IMR-90 (cell line): ENCODE data around the gene GEMIN8. TPM values are rescaled to one million over a fixed set of nuclear protein-coding genes. Genes with fewer than 3 reads are reported as not detected.

ENCODE experiments used
- ATAC-seq: fragments of 200-7000 bp; cut with Tn5 transposase; 2 replicates; pipeline ENCODE4 v1.9.1; 2020; ENCODE audit warnings: low read depth, mild to moderate bottlenecking, moderate library complexity
- BruUV-seq: library from RNA; stranded (reverse); fragments of 400-500 nt; replicated peaks from 2 replicates; lab custom pipeline; 2021; lab: Mats Ljungman, UMichigan
- CTCF ChIA-PET: fragments of 300-600 bp; formaldehyde crosslinking; extraction: SDS; loops from one replicate; lab custom pipeline; 2021; ENCODE audit warnings: antibody characterized with exemption; lab: Yijun Ruan, JAX
- POLR2A ChIA-PET: fragments of 300-600 bp; sonication (Branson Sonifier 250); formaldehyde crosslinking; loops from one replicate; lab custom pipeline; 2022; ENCODE audit warnings: antibody characterized with exemption; ENCODE audit not compliant: unreplicated experiment; lab: Charles Lee
- DNase-seq: peaks from one replicate; pipeline ENCODE4 v3.0.0; 2013
- H2AFZ ChIP-seq: replicated peaks from 2 replicates; pipeline ENCODE3; 2013; ENCODE audit warnings: low read length, mild to moderate bottlenecking; ENCODE audit not compliant: poor library complexity
- H2AK5ac ChIP-seq: 2 replicates; pipeline ENCODE4 v1.6.1; 2013; ENCODE audit warnings: low read depth, low read length, inconsistent platforms
- H2AK9ac ChIP-seq: replicated peaks from 2 replicates; pipeline ENCODE3; 2013; ENCODE audit warnings: mild to moderate bottlenecking, low read depth, low read length, moderate library complexity; ENCODE audit not compliant: poor library complexity
- H2BK120ac ChIP-seq: 2 replicates; pipeline ENCODE4 v1.6.1; 2013; ENCODE audit warnings: low read depth, low read length, inconsistent platforms
- H2BK15ac ChIP-seq: 3 replicates; pipeline ENCODE4 v1.6.1; 2013; ENCODE audit warnings: low read depth, low read length, inconsistent platforms
- H2BK20ac ChIP-seq: 2 replicates; pipeline ENCODE4 v1.6.1; 2013; ENCODE audit warnings: low read depth, mild to moderate bottlenecking, inconsistent platforms, low read length, moderate library complexity
- H2BK5ac ChIP-seq: 2 replicates; pipeline ENCODE4 v1.6.1; 2013; ENCODE audit warnings: mild to moderate bottlenecking, low read depth, low read length, inconsistent platforms; ENCODE audit not compliant: poor library complexity, severe bottlenecking
- H3K14ac ChIP-seq: replicated peaks from 2 replicates; pipeline ENCODE4 v1.6.1; 2013; ENCODE audit warnings: low read depth, low read length, inconsistent platforms
- H3K18ac ChIP-seq: 2 replicates; pipeline ENCODE4 v1.6.1; 2013; ENCODE audit warnings: low read depth, low read length, control low read depth
- H3K23ac ChIP-seq: 2 replicates; pipeline ENCODE4 v1.6.1; 2013; ENCODE audit warnings: low read depth, low read length, inconsistent platforms
- H3K27ac ChIP-seq: 2 replicates; pipeline ENCODE4 v1.5.1; 2013; ENCODE audit warnings: mild to moderate bottlenecking, control low read depth, low read length; ENCODE audit not compliant: insufficient read depth
- H3K27me3 ChIP-seq: 2 replicates; pipeline ENCODE4 v1.6.1; 2013; ENCODE audit warnings: low read length; ENCODE audit not compliant: control insufficient read depth, insufficient read depth
- H3K36me3 ChIP-seq: 2 replicates; pipeline ENCODE4 v1.6.1; 2013; ENCODE audit warnings: low read length, mixed read lengths; ENCODE audit not compliant: control insufficient read depth, insufficient read depth
- H3K4ac ChIP-seq: 2 replicates; pipeline ENCODE4 v1.6.1; 2013; ENCODE audit warnings: low read depth, low read length, inconsistent platforms
- H3K4me1 ChIP-seq: 2 replicates; pipeline ENCODE4 v1.6.1; 2013; ENCODE audit warnings: low read length, mixed read lengths; ENCODE audit not compliant: control insufficient read depth, insufficient read depth
- H3K4me2 ChIP-seq: 2 replicates; pipeline ENCODE4 v1.6.1; 2013; ENCODE audit warnings: low read depth, mild to moderate bottlenecking, control low read depth, low read length, moderate library complexity
- H3K4me3 ChIP-seq: 2 replicates; pipeline ENCODE4 v1.5.1; 2013; ENCODE audit warnings: low read depth, mild to moderate bottlenecking, control low read depth, low read length, moderate library complexity; ENCODE audit not compliant: insufficient read depth
- H3K56ac ChIP-seq: 2 replicates; pipeline ENCODE4 v1.6.1; 2013; ENCODE audit warnings: low read length, inconsistent platforms; ENCODE audit not compliant: insufficient read depth; ENCODE audit errors: extremely low read depth
- H3K79me1 ChIP-seq, 2 experiments: 2 replicates each; pipeline ENCODE4 v1.6.1; 2013; ENCODE audit warnings: low read length in 2 of 2, inconsistent platforms in 1 of 2, low read depth in 1 of 2
- H3K9ac ChIP-seq: 2 replicates; pipeline ENCODE4 v1.6.1; 2013; ENCODE audit warnings: low read depth, low read length, control low read depth
- H3K9me1 ChIP-seq: 2 replicates; pipeline ENCODE4 v1.6.1; 2013; ENCODE audit warnings: low read length, inconsistent platforms; ENCODE audit not compliant: insufficient read depth
- H3K9me3 ChIP-seq: 2 replicates; pipeline ENCODE4 v1.6.1; 2013; ENCODE audit warnings: low read length; ENCODE audit not compliant: control insufficient read depth, insufficient read depth
- H4K20me1 ChIP-seq: 2 replicates; pipeline ENCODE4 v1.6.1; 2013; ENCODE audit warnings: low read length, inconsistent platforms; ENCODE audit not compliant: insufficient read depth
- H4K5ac ChIP-seq: 2 replicates; pipeline ENCODE4 v1.6.1; 2013; ENCODE audit warnings: mild to moderate bottlenecking, low read depth, low read length, control low read depth
- H4K8ac ChIP-seq, 2 experiments: 2 replicates each; pipeline ENCODE4 v1.6.1; 2013; ENCODE audit warnings: low read depth in 2 of 2, low read length in 2 of 2, control low read depth in 1 of 2, inconsistent platforms in 1 of 2
- H4K91ac ChIP-seq: 2 replicates; pipeline ENCODE4 v1.6.1; 2013; ENCODE audit warnings: low read depth, low read length, inconsistent platforms; ENCODE audit not compliant: insufficient read depth
- BHLHE40 ChIP-seq: fragments of 150-350 bp; IDR thresholded peaks from 2 replicates; pipeline ENCODE4 v1.6.1; 2016; ENCODE audit warnings: mild to moderate bottlenecking, low read depth, low read length
- CHD1 ChIP-seq: IDR thresholded peaks from 2 replicates; pipeline ENCODE4 v1.6.1; 2012; ENCODE audit warnings: low read depth, low read length, improper control_type of control experiment
- MAZ ChIP-seq: IDR thresholded peaks from 2 replicates; pipeline ENCODE4 v1.6.1; 2012; ENCODE audit warnings: low read depth, mild to moderate bottlenecking, low read length, improper control_type of control experiment, moderate library complexity, borderline replicate concordance
- POLR2A ChIP-seq: IDR thresholded peaks from 2 replicates; pipeline ENCODE4 v1.6.1; 2012; ENCODE audit warnings: mild to moderate bottlenecking, low read depth, low read length
- RAD21 ChIP-seq: IDR thresholded peaks from 2 replicates; pipeline ENCODE4 v1.6.1; 2012; ENCODE audit warnings: low read length, improper control_type of control experiment
- RCOR1 ChIP-seq: IDR thresholded peaks from 2 replicates; pipeline ENCODE4 v1.6.1; 2012; ENCODE audit warnings: mild to moderate bottlenecking, low read length, improper control_type of control experiment; ENCODE audit not compliant: insufficient replicate concordance
- dilution Hi-C: fragments of 300-500 bp; cut with HindIII; formaldehyde crosslinking; loops from one replicate; pipeline ENCODE4 v1.14.3; 2018; ENCODE audit warnings: low sequenced_read_pairs; ENCODE audit not compliant: unreplicated experiment
- in situ Hi-C: fragments of 300-500 bp; cut with MboI; formaldehyde crosslinking; loops from 3 replicates; pipeline ENCODE4 v1.14.3; 2019; ENCODE audit warnings: low sequenced_read_pairs, inconsistent platforms, mixed read lengths
- intact Hi-C: fragments of 100-400 bp; cut with micrococcal nuclease; formaldehyde crosslinking; loops from 2 replicates; pipeline ENCODE4 v1.10.0; 2022
- polyA plus RNA-seq, 3 experiments: library from polyadenylated mRNA; depleted of rRNA; stranded (reverse); fragments of >200 nt; gene quantifications; 2 replicates each; pipeline ENCODE4 v1.2.3, GENCODE V29; 2012; ENCODE audit warnings: low replicate concordance in 1 of 3
- total RNA-seq: library from RNA; depleted of rRNA; stranded (reverse); fragments of >200 nt; gene quantifications from 2 replicates; pipeline ENCODE4 v1.2.3, GENCODE V29; 2012
- TF ChIP-seq, protein P1 (sequence below): conservative IDR thresholded peaks from 2 replicates; pipeline ENCODE4 v1.5.1; 2012; ENCODE audit warnings: mild to moderate bottlenecking, low read depth, low read length, improper control_type of control experiment
- TF ChIP-seq, protein P2 (sequence below): fragments of 150-350 bp; IDR thresholded peaks from 2 replicates; pipeline ENCODE4 v1.6.1; 2016; ENCODE audit warnings: low read depth, mild to moderate bottlenecking, low read length, moderate library complexity, borderline replicate concordance
- TF ChIP-seq, protein P3 (sequence below): fragments of 150-350 bp; IDR thresholded peaks from 2 replicates; pipeline ENCODE4 v1.6.1; 2017; ENCODE audit warnings: mild to moderate bottlenecking, antibody characterized with exemption, low read length, low read depth

GEMIN8 gene
- total and polyA plus RNA-seq, 2 of the 4 experiments (the other 2 are of a cell fraction) = 12.0 to 24.1 TPM

DNA sequence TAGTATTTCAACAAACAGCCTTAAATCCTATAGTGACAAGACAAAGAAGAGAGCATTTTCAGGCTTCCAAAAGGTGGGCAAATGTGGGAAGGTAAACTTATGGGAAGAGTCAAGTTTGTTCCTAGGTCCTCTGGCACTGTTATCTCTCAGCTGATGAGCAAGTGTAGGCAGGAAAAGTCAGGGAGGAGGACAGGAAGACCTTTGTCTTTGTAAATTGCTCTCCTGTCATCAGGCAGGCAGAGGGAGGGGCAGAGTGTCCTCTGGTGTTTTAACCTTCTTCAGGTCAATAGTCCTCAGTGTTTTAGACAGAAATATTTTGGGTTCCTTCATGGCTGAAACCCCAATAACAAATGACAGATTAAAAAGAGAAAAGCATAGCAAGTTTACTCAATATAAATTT lies 13.5 kb upstream of the GEMIN8 start:
- CTCF ChIA-PET = no interaction called here
- intact Hi-C loops = no loop called here

More for the DNA sequence above, 13.5 kb upstream of the GEMIN8 start:
- H2BK5ac ChIP-seq = no peak overlapping the region
- H2BK15ac ChIP-seq = no peak overlapping the region
- peaks cover 9% of the 10 kb centered on the region for H3K27me3 ChIP-seq
- no peaks in the 10 kb centered on the region for H3K36me3 ChIP-seq
- no peak overlapping the region for H4K8ac ChIP-seq
- H2AK5ac ChIP-seq = no peak overlapping the region
- H3K9me1 ChIP-seq = no peaks in the 10 kb centered on the region
- BruUV-seq = no TSS peak
- no peak overlapping the region for H2BK20ac ChIP-seq
- H2AFZ ChIP-seq = no peak overlapping the region
- no peak overlapping the region for H3K27ac ChIP-seq
- H3K4me1 ChIP-seq = no peaks in the 10 kb centered on the region
- H3K4me3 ChIP-seq = no peak overlapping the region
- POLR2A ChIA-PET = no interaction called here
- no peak overlapping the region for H3K9ac ChIP-seq
- DNase-seq (no peak), ATAC-seq (no peak)
- H3K18ac ChIP-seq = no peak overlapping the region
- no peak overlapping the region for H3K4ac ChIP-seq
- no peak overlapping the region for H3K4me2 ChIP-seq
- TF ChIP-seq MAZ (no peak), RAD21 (no peak), BHLHE40 (no peak), CHD1 (no peak), RCOR1 (no peak), POLR2A (no peak)
- TF ChIP-seq, protein P1, sequence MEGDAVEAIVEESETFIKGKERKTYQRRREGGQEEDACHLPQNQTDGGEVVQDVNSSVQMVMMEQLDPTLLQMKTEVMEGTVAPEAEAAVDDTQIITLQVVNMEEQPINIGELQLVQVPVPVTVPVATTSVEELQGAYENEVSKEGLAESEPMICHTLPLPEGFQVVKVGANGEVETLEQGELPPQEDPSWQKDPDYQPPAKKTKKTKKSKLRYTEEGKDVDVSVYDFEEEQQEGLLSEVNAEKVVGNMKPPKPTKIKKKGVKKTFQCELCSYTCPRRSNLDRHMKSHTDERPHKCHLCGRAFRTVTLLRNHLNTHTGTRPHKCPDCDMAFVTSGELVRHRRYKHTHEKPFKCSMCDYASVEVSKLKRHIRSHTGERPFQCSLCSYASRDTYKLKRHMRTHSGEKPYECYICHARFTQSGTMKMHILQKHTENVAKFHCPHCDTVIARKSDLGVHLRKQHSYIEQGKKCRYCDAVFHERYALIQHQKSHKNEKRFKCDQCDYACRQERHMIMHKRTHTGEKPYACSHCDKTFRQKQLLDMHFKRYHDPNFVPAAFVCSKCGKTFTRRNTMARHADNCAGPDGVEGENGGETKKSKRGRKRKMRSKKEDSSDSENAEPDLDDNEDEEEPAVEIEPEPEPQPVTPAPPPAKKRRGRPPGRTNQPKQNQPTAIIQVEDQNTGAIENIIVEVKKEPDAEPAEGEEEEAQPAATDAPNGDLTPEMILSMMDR = no peak
- TF ChIP-seq, protein P2, sequence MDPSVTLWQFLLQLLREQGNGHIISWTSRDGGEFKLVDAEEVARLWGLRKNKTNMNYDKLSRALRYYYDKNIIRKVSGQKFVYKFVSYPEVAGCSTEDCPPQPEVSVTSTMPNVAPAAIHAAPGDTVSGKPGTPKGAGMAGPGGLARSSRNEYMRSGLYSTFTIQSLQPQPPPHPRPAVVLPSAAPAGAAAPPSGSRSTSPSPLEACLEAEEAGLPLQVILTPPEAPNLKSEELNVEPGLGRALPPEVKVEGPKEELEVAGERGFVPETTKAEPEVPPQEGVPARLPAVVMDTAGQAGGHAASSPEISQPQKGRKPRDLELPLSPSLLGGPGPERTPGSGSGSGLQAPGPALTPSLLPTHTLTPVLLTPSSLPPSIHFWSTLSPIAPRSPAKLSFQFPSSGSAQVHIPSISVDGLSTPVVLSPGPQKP = no peak
- TF ChIP-seq, protein P3, sequence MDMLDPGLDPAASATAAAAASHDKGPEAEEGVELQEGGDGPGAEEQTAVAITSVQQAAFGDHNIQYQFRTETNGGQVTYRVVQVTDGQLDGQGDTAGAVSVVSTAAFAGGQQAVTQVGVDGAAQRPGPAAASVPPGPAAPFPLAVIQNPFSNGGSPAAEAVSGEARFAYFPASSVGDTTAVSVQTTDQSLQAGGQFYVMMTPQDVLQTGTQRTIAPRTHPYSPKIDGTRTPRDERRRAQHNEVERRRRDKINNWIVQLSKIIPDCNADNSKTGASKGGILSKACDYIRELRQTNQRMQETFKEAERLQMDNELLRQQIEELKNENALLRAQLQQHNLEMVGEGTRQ = no peak
- in situ Hi-C loops = loop anchor here (10.0 to 25.0 kb wide), 3 partner anchors 1081 to 1202 kb away; no protein-coding TSS in a partner anchor
- no peak overlapping the region for H3K23ac ChIP-seq
- no peaks in the 10 kb centered on the region for H3K9me3 ChIP-seq
- H4K20me1 ChIP-seq = no peaks in the 10 kb centered on the region
- H3K56ac ChIP-seq = no peak overlapping the region
- no peak overlapping the region for H3K14ac ChIP-seq
- no peak overlapping the region for H4K5ac ChIP-seq
- no peaks in the 10 kb centered on the region for H3K79me1 ChIP-seq
- no peak overlapping the region for H4K91ac ChIP-seq
- dilution Hi-C loops = no loop called here
- H2AK9ac ChIP-seq = no peak overlapping the region
- H2BK120ac ChIP-seq = no peak overlapping the region
